ENCODE measurements around the gene BUB1B.

BUB1B gene

DNA sequence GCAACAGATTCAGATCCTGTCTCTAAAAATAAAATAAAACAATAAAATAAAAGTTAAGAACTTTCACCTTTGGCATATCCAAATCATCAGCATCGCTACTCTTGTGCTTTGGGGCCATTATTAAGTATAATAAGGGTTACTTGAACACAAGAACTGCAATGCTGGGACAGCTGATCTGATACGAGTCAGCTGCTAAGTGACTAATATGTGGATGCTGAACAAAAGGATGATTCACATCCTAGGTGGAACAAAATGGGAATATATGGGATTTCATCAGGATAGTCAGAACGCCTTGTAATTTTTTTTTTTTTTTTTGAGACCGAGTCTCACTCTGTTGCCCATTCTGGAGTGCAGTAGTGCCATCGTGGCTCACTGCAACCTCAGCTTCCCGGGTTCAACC is 29.7 kb downstream of the BUB1B start:
- DNase-seq (ENCODE audit: low spot score): peak; percentile 42

DNA sequence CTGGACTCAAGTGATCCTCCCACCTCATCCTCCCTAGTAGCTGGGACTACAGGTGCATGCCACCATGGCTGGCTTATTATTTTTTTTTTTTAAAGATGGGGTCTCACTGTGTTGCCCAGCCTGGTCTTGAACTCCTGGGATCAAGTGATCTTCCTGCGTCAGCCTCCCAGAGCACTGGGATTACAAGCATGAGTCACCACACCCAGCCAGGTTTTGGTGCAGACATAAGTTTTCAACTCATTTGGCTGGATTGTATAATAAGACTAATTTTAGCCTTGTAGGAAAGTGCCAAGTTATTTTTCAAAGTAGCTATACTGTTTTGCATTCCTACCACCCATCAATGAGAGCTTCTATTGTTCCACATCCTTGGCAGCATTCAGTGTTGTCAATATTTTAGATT is 32.1 kb downstream of the BUB1B start:
- DNase-seq (ENCODE audit: low spot score): peak; percentile 31

DNA sequence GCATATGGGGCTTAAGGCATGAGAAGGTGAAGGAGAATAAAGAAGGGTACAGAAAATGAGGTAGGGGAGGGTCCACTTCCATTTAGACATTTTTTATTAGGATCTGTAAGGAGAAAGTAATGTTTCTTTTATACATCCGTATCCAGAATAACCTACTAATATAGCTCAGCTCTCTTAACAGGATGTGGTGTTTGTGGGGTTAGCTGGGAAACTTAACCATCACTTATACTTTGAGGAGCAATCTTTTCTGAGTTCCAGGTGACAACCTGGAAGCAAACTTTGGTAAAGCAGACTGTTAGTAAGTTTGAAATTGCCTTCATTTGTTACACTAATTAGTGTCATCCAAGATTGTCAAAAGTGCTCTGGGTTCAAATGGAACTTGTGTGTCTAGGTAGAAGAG is 36.6 kb downstream of the BUB1B start:
- DNase-seq (ENCODE audit: low spot score): no peak

DNA sequence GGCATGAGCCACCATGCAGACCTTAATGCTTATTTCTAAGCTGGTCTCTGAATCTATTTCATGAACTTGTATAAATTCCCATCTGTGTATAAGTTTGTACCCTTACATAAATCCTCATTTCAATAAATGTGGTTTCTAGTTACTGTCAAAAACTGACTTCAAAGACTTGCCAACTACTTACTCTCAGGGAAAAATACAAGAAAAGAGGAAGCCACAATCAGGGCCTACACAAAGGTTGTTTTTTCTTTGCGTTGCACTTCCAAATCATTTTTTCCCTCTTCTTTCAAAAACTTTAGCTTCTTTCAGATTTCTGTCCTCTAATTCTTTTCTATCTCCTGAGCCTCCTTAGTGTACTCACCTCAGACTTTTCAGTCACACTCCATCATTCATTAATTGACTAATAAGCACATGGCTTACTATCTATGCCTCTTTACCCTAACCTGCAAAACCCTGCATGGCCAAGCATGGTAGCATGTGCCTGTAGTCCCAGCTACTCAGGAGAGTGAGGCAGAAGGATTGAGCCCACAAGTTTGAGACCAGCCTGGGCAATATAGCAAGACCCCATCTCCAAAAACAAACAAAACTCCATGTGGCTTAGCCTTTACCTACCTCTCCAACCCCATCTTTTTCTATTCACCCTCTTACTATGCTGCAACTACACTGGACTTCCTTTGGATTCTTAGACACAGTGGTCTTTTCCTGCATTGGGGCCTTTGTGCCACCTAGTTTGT is 37.7 kb downstream of the BUB1B start:
- no peak for DNase-seq (ENCODE audit: low spot score)

DNA sequence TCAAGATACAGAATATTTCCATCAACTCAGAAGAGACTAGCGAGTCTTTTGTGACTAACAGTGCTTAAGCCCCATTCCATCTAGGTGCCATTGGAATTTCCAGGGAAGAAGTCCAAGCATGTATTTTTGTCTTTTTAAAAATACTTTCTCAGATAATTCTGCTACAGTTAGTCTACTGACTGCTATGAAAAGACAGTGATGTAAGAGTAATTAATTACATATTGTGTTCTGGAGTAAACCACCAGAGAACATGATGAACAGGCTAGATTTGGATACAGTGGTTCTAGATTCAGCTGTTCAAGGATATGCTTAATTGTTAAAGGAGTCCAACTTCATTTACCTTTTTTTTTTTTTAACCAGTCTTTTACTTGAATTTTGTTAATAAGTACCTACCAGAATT is 43.2 kb downstream of the BUB1B start:
- DNase-seq (ENCODE audit: low spot score): no peak

DNA sequence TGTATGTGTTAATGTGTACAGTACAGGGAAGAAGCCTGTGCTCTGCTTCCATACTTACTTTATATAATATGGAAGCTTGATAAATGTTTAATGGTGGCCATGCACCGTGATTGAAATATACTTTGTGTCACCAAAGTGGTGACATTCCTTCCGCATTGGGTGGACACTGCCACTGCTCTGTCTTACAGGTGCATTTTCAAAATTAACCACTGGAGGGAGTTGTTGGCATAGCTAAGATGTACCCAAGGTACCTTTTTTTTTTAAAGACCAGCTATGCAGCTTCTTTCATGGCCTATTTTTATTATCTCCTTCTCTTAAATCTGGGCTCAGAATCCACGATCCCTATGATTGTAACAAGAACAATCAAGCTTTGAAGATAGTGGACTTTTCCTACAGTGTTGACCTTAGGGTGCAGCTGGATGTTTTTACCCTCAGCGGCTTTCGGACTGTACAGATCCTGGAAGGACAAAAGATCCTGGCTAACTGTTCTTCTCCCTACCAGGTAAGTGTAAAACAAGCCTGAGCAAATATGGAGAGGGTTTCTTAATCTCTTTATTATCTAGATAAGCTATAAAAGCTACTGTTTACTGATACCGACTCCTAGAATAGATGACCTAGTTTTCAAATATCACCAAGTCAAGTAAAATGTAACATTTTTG is 56.4 kb downstream of the BUB1B start:
- DNase-seq (ENCODE audit: low spot score): peak; percentile 81

DNA sequence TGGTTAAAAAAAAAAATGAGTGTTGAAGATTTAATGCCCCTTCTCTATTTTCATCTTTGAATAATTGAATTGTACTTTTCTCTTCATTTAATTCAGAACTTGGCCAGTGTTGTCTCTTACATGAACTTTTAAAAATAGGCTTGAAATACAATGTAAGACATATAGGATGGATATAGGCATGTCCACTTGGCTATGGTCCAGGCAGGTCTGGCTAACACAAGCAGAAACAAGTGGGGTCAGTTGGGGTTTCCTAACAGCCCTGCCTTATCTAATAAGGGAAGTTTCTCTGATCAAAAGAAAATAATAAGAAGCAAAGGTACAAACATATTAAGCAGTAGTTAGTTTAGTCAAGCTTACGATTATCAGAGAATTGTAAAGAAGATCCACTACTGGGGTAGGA is 58.9 kb downstream of the BUB1B start:
- DNase-seq (ENCODE audit: low spot score): no peak

DNA sequence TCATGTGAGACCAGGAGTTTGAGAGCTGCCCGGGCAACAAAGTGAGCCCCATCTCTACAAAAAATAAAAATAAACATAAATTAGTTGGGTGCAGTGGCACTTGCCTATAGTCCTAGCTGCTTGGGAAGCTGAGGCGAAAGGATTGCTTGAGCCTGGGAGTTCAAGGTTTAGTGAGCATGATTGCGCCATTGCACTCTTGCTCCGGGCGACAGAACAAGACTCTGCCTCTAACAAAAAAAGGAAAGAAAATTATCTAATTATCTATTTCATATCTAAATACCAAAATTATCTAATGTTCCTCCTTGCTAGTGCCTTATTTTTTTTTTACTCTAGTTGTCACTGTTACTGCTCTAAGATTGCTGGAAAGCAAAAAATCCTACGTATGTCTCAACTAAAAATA is 61.3 kb downstream of the BUB1B start:
- DNase-seq (ENCODE audit: low spot score): no peak

DNA sequence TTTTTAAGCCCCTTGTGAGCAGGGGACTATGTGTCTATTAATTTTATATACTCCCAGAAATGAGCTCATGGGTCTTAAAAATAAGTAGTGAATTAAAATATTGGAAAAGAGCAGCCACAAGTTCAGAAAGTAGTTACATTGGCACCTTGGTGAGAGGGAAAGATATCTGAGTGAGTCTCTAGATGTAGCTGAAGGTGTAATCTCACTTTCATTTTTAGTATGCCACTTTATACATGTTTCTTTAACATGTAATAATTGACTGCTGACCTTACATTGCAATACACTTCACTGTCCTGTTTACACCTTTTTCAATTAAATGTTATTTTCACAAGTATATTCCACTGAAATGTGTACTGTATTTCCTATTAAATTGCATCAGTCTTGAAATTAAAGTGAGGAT is 65.9 kb downstream of the BUB1B start:
- DNase-seq (ENCODE audit: low spot score): no peak

DNA sequence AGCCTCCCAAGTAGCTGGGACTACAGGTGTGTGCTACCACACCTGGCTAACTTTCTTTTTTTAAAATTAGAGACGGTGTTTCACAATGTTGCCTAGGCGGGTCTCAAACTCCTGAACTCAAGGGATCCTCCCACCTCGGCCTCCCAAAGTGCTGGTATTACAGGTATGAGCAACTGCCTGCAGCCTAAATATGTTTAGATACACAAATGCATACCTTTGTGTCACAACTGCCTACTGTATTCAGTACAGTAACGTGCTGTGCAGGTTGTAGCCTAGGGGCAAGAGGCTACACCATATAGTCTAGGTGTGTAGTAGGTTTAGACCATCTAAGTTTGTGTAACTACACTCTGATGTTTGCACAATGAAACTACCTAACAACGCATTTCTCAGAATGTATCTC is 68.4 kb downstream of the BUB1B start:
- no peak for DNase-seq (ENCODE audit: low spot score)

DNA sequence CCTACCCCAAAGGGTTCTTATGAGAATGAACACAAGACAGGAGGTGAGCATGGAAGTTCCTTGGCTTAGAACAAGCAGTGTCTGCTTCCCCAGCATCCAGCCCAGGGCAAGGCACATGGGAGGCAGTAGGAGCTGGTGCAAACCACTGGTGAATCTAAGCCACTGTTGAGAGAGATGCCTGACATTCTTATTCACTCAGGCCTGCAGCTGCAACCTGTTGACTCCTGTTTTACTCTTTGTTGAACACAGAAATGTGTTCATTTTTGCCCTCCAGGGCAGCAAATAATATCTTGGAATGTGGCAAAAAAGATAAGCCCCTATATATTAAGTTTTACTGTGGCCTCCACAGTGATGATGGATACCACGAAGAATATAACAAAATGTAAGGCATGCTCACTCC is 69.1 kb downstream of the BUB1B start:
- DNase-seq (ENCODE audit: low spot score): no peak

DNA sequence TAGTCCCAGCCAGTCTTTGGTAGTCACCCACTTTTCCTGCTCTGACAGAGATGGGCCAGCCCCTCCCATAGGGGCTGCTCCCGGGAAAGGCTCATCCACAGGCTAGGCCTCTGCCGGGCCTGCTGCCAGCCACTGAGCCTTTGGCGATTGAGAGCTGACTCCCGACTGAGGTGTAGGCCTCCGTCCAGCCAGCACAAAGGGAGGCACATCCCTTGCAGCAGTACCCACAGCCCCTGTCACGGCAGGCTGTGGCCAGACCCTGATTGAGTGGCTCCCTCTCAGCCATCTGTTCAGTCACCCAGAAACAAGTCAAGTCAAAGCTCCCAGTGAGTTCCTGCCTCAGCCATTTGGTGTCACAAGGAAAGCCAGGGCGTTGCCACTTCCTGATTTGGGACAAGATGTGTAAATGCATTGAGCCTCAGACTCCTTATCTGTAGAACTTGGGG is 71.8 kb downstream of the BUB1B start:
- DNase-seq (ENCODE audit: low spot score): no peak

DNA sequence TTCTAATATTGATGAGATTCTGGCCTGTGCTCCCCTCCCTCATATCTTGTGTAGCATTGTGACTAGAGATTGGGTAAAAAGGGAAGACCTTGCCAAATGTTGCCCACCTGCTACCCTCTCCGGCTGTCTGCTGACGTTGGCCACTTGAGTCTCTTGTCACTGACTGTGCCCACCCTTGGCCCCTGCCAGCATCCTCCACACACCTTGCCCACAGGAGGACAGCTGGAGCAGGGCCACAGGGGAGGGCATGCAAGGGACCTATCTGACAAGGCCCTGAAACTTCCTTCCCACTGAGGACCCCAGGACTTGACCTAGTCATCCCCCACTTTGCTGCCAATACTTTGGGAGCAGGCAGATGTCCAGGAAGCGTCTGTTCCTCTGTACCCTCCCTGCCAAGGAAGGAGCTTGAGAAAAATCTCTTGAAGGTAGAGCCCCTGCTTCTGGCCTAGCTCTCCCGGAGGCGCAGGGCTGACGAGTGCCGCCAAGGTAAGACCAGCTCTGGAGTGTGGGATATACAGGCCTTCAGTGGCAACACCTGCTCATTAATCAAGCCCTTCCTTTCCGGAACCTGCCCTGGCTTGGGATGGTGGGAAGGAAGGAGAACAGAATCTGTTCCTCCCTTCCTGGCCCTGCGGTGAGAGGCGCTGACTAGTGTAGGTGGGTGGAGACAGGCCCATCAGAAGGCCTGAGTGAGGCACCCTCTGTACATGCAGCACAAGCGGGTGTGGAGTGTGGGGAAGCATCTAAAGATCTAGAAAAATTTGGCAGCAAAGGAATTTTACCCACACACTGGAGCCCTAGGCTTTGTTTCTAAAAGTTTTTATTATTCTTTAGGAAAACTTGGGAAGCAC is 73.1 kb downstream of the BUB1B start:
- no peak for DNase-seq (ENCODE audit: low spot score)

DNA sequence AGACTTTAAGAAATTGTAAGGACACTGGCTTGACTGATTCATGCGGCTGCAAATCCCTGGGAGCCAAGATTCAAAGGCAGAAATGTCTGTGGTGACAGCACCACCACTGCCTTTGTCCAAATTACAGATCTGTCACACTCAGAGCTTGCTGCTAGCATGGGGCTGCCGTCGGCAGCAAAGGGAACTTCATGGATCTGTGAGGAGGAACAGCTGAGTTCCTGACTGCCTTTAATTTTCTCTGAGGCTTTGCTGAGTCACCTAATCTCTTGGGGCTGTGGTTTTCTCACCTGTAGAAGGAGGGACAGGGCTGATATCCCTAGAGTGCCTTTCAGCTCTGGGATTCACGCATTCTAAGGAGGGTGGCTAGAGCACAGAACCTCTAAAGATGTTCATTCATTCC is 73.9 kb downstream of the BUB1B start:
- no peak for DNase-seq (ENCODE audit: low spot score)

DNA sequence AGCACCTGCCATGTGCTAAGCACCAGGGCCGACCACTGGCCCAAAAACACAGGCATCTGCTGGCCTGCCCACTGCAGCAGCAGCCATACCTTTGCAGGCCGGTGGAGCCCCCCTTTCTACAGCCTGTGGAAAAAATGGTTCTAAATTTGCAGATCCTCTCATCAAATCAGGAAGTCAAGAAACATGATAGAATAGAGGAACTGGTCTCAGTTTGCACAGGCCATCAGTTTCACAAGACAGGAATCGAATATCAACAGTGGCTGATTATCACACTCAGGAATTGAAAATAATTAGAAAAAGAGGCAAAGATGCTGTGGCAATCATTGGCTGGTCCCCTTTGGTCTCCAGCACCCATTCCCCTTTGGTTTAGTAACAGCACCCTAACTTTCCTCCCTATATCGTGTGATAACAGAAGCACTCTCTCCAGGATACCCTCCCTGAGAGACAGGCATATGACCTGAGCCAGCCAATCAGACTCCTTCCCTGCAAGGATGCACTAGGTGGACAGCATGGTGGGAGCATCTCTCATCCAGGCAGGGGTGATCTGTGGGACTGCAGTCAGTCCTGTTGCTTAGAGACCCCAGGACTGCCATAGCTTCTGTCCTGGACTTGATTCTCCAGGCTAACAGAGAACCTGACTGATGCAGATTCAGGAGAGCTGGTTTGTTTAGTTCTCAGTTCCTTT is 74.5 kb downstream of the BUB1B start:
- no peak for DNase-seq (ENCODE audit: low spot score)

DNA sequence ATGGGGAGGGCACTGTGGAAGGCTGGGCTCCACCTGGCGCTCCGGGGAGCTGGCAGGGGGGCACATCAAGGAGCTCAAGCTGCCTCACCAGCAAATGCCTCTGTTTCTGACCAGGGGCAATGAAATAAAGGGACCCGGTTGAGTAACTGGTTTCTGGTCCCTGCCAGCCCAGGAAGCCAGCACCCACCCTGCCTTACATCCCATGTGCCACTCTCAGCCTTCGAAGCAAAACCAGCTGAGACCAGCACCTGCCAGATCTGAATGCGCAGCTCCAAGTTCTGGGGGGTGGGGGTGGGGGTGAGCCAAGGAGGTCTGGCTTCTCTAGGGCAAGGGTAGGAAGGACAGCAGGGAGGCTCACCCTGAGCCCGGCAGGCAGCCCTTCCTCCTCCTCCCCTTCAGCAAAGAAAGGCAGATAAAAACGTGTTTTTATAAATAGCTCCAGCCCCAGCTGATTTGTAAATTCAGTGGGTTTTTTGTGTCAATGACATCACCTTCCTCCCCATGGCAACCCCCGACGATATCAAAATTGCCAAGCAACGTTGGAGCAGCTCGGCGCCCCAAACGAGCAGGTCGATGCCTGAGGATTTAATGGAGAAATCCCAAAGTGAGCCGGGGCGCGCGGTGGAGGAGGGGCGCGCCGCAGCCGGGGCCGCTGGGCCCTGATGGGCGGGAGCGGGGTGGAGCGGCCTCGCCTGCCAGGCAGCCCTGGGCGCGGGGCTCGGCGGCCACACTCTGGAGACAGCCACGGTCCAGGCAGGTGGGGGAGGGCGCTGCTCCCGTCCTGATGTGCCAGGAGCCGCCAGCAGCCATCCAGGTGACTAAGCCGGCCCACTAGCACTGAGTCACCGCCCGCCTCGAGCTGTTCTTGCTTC is 77.9 kb downstream of the BUB1B start, which contains the start of gene PAK6:
TSS of gene PAK6 (plus strand) at position 532 of the 872 bp plus-strand sequence. CDS start 25,723 bp downstream, outside the sequence.
- DNase-seq (ENCODE audit: low spot score): peak; percentile 76

DNA sequence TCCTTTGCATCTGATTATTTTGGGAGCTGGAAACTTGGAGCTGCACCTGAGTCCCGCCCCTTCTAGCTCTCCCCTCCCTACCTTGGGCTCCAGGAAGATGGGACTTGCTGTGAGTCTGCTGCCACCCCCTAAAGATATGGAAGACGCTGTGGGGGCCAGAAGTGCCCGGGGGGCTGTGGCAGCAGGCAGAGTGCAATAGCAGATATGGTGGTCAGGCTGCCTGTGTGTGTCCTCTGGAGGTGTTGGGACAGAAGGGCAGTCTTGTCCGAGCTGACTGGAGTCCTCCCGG is 78.5 kb downstream of the BUB1B start:
- no peak for DNase-seq (ENCODE audit: low spot score)

DNA sequence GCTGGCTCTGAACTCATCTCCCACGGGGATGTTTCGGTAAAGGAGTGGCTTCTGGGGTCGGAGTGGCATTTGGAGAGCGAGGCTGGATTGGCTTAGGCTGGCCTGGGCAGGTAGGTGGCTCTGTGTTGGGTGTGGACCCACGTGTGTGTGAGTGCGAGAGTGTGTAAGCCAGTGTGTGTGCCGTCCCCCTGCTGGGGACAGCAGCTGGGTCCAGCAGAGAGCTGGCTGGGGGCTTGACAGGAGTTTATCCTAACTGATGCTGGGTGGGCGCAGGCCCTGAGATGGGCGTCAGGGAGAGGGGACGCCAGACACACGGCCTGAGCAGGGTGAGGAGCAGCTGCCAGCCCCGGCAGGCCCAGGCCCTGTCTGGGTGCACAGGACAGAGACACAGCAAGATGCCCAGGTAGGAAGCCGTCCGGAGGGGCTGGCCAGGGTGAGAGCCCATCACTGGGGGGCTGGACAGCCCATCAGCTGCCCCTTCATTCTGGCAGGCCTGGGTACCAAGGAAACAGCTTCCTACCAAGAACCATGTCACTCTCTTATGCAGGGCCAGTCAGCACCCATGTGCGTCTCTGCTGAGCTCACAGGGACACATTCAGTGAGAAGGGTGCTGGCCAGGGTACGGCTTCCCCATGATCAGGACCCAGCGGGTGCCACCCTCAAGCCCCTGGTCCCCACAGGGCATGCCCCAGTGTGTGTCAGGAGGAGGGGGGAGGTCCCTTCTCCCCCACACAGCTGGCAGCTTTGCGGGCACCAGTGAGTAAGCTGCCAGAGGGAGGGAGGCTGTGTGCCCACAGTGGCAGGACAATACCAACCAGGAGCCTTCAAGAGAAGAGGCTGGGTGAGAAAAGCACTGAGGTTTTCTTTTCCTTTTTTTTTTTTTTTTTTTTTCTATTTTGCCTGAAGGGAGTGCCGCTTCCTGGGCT is 79.1 kb downstream of the BUB1B start:
- DNase-seq (ENCODE audit: low spot score): no peak

DNA sequence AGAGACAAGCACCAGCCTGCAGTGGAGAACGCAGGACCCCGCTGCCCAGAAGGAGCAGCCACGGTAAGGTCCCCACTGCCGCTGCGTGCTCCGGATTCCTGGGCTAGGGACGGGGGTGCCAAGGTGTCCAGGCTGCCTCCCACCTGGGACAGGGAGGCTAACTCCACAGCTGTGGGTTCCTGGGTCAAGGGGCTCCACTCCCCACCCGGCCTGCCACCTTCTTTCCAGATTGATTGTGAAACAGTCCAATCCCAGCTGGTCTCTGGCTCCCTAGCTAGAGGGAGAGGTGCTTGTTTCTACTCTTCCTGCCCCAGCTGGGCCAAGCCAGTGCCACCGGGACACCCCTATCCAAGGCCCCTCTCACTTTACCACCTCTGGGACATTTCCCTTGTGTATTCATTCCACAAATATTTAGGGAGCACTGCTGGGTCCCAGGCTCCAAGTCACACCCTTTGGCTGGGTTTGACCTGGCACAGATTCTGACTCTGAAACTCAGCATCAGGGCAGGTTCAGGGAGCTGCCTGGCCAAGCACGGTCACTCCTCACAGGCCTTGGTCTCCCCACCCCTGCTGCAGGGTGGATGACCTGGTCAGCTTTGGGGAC is 79.9 kb downstream of the BUB1B start:
- DNase-seq (ENCODE audit: low spot score): no peak
